Chondrocyte (in vitro differentiated cells): ENCODE results near the gene INSYN2B. TPM values are rescaled to one million over a fixed set of nuclear protein-coding genes. Genes with fewer than 3 reads are reported as not detected.
"Not testable (repeated sequence)": the region's sequence is repeated elsewhere in the genome, so short reads cannot be mapped to it uniquely, and the experiment has no call there.

Experiments
- DNase-seq: peaks from one replicate; pipeline ENCODE4 v3.0.0; 2021; ENCODE audit warnings: mixed read lengths, low spot score
- H3K27ac Mint-ChIP-seq: one replicate; pipeline ENCODE4 v1.8.0; 2021; ENCODE audit warnings: mild to moderate bottlenecking, moderate library complexity, mixed read lengths; ENCODE audit not compliant: unreplicated experiment
- H3K27me3 Mint-ChIP-seq: 2 replicates; pipeline ENCODE4 v1.8.0; 2021; ENCODE audit warnings: low read depth, mixed read lengths
- H3K36me3 Mint-ChIP-seq: 2 replicates; pipeline ENCODE4 v1.8.0; 2021; ENCODE audit warnings: low read depth, mixed read lengths
- H3K4me1 Mint-ChIP-seq: 2 replicates; pipeline ENCODE4 v1.8.0; 2021; ENCODE audit warnings: low read depth, mild to moderate bottlenecking, mixed read lengths
- H3K4me3 Mint-ChIP-seq: one replicate; pipeline ENCODE4 v1.8.0; 2021; ENCODE audit warnings: mild to moderate bottlenecking, moderate library complexity, mixed read lengths; ENCODE audit not compliant: unreplicated experiment
- H3K9me3 Mint-ChIP-seq: 2 replicates; pipeline ENCODE4 v1.8.0; 2021; ENCODE audit warnings: low read depth, mixed read lengths
- CTCF ChIP-seq: fragments of 200-600 bp; sonication (generic); IDR thresholded peaks from 2 replicates; pipeline ENCODE4 v1.5.0; 2021; ENCODE audit warnings: antibody characterized with exemption, mild to moderate bottlenecking, moderate library complexity
- total RNA-seq: library from RNA; stranded (reverse); gene quantifications from 3 replicates; pipeline ENCODE4 v1.2.1, GENCODE V29; 2021

INSYN2B gene
- total RNA-seq, 1 donor from 2014 or later = 0.12 TPM

GRCh38 chr5:169956126-169956525 is 24.2 kb downstream of the INSYN2B start:
- no peaks in the 10 kb centered on the region for H3K27me3 Mint-ChIP-seq
- H3K36me3 Mint-ChIP-seq = no peaks in the 10 kb centered on the region

GRCh38 chr5:169954786-169955185 is 25.5 kb downstream of the INSYN2B start:
- DNase-seq = no peak
- Mint-ChIP-seq H3K27ac (no peak overlapping the region), H3K36me3 (no peaks in the 10 kb centered on the region), H3K27me3 (no peaks in the 10 kb centered on the region), H3K9me3 (no peaks in the 10 kb centered on the region), H3K4me1 (no peaks in the 10 kb centered on the region), H3K4me3 (no peak overlapping the region)
- no peak for TF ChIP-seq CTCF

More at GRCh38 chr5:169956126-169956525, 24.2 kb downstream of the INSYN2B start:
- no peaks in the 10 kb centered on the region for H3K4me1 Mint-ChIP-seq
- TF ChIP-seq CTCF = no peak
- H3K4me3 Mint-ChIP-seq = no peak overlapping the region
- DNase-seq = no peak
- no peaks in the 10 kb centered on the region for H3K9me3 Mint-ChIP-seq
- H3K27ac Mint-ChIP-seq = no peak overlapping the region

- not testable (repeated sequence) for H3K9me3 Mint-ChIP-seq, H3K4me3 Mint-ChIP-seq, H3K27me3 Mint-ChIP-seq, H3K27ac Mint-ChIP-seq, H3K4me1 Mint-ChIP-seq, DNase-seq, H3K36me3 Mint-ChIP-seq
Observed at GRCh38 chr5:169953196-169953595, 27.1 kb downstream of the INSYN2B start.

GRCh38 chr5:169950333-169950732 is 30.0 kb downstream of the INSYN2B start:
- no peaks in the 10 kb centered on the region for H3K36me3 Mint-ChIP-seq
- no peak overlapping the region for H3K4me3 Mint-ChIP-seq
- no peak overlapping the region for H3K27ac Mint-ChIP-seq
- H3K27me3 Mint-ChIP-seq = no peaks in the 10 kb centered on the region
- TF ChIP-seq CTCF = no peak
- no peak for DNase-seq
- peaks cover 13% of the 10 kb centered on the region for H3K4me1 Mint-ChIP-seq
- H3K9me3 Mint-ChIP-seq = no peaks in the 10 kb centered on the region

GRCh38 chr5:169946743-169947295 is 33.5 kb downstream of the INSYN2B start:
- no peaks in the 10 kb centered on the region for H3K36me3 Mint-ChIP-seq
- TF ChIP-seq CTCF = no peak
- H3K27ac Mint-ChIP-seq = no peak overlapping the region
- H3K9me3 Mint-ChIP-seq = no peaks in the 10 kb centered on the region
- DNase-seq = no peak
- H3K4me3 Mint-ChIP-seq = no peak overlapping the region
- H3K27me3 Mint-ChIP-seq = no peaks in the 10 kb centered on the region
- peaks cover 14% of the 10 kb centered on the region for H3K4me1 Mint-ChIP-seq

GRCh38 chr5:169945831-169946261 is 34.4 kb downstream of the INSYN2B start:
- Mint-ChIP-seq H3K4me1 (peaks cover 14% of the 10 kb centered on the region), H3K27ac (peak overlapping the region; percentile 85)

More at GRCh38 chr5:169945831-169946261, 34.4 kb downstream of the INSYN2B start:
- no peaks in the 10 kb centered on the region for H3K27me3 Mint-ChIP-seq
- TF ChIP-seq CTCF = no peak
- no peaks in the 10 kb centered on the region for H3K36me3 Mint-ChIP-seq
- H3K9me3 Mint-ChIP-seq = no peaks in the 10 kb centered on the region
- DNase-seq = no peak
- H3K4me3 Mint-ChIP-seq = peak overlapping the region; percentile 21
